Activated CD4-positive, alpha-beta T cell treated with anti-CD3 and anti-CD28 coated beads for 24 hours (primary cell): ENCODE data around the gene PIGR.
A peak's percentile ranks its signal among the peaks of the same experiment; 100 is the strongest.

Experiments
- DNase-seq, 2 donors: peaks; one replicate each; pipeline ENCODE4 v3.0.0-alpha.2; 2020; ENCODE audit warnings: low read depth in 2 of 2

PIGR gene

DNA sequence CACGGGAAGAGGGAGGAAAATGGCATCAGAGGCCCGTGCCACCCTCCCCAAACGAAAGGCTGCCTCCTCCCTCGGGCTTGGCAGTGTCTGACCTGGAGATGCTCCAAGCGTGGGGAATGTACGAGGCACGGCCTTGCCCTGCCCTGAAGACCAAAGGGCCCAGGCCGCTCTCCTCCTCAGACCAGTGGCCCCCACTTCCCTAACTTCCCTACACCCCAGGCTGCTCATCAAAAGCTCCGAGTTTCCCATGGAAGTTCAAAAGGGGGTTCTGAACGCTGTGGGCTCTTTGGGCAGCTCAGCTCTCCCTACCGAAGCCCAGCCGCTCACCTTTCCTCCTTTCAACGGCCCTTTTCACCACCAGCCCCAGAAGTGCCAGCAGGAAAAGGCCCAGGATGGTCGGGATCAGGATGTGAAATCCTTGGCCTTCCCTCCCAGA lies 36.4 kb downstream of the PIGR start:
- DNase-seq: no peak

DNA sequence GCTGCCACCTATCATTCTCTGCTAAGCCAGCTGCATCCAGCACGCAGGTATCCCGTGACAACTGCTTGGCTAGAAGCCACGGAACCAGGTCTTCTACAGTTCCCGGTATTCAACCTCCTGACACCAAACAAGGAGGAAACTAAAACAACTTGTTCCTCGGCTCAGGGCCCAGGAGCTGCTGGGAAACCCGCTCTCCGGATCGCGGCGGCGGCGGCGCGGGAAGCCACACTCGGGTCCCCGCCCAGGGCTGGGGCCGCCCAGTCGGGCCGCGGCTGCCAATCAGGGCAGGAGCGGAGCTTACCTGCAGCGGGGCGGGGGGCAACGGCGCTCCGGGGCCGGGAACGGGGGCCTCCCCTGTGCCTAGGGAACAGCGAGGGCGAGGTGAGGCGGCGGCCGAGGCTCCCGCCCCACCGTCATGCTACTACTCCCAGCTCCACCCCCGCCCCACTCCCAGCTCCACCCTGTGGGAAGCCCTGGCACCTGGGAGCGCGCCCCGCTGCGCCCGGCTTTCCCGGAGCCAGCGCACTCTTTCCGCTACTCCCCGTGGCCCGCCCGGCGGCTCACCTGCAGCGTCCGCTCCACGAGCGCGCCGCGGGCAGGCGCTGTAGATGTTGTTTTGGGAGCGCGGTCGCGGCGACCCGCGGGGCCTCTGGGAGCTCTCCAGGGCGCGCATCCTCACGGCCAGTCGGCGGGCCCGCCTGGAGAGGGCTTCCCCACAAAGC lies 36.9 kb downstream of the PIGR start:
- DNase-seq: no peak

DNA sequence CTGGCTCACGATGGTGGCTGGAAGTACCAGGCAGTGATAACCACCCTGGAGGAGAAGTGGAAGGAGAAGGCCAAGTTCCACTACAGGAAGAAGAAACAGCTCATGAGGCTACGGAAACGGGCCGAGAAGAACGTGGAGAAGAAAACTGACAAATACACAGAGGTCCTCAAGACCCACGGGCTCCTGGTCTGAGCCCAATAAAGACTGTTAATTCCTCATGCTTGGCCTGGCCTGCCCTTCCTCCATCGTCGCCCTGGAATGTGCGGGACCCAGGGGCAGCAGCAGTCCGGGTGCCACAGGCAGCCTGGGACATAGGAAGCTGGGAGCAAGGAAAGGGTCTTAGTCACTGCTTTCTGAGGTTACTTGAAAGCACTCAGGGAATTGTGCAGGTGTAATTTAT lies 38.2 kb downstream of the PIGR start:
- DNase-seq: no peak

DNA sequence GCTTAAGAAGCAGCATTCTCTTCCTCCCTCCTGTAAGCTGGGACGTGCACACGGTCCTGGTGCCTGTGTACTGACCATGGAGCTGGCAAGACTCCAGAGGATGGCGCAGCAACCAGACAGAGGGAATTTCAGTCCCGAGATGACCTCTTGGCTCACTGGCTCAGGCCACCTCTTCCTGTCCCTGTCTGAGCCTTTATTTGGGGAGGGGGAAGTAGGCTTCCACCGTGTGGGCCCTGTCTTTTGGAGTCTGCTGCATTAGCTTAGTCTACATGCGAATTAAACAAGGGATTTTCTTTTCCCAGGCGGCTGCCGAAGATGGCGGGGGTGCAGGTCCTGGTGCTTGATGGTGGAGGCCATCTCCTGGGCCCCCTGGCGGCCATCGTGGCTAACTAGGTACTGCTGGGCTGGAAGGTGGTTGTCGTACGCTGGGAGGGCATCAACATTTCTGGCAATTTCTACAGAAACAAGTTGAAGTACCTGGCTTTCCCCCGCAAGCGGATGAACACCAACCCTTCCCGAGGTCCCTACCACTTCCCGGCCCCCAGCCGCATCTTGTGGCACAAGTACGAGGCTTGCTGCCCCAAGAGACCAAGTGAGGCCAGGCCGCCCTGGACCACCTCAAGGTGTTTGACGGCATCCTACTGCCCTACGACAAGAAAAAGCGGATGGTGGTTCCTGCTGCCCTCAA lies 38.8 kb downstream of the PIGR start:
- no peak for DNase-seq

DNA sequence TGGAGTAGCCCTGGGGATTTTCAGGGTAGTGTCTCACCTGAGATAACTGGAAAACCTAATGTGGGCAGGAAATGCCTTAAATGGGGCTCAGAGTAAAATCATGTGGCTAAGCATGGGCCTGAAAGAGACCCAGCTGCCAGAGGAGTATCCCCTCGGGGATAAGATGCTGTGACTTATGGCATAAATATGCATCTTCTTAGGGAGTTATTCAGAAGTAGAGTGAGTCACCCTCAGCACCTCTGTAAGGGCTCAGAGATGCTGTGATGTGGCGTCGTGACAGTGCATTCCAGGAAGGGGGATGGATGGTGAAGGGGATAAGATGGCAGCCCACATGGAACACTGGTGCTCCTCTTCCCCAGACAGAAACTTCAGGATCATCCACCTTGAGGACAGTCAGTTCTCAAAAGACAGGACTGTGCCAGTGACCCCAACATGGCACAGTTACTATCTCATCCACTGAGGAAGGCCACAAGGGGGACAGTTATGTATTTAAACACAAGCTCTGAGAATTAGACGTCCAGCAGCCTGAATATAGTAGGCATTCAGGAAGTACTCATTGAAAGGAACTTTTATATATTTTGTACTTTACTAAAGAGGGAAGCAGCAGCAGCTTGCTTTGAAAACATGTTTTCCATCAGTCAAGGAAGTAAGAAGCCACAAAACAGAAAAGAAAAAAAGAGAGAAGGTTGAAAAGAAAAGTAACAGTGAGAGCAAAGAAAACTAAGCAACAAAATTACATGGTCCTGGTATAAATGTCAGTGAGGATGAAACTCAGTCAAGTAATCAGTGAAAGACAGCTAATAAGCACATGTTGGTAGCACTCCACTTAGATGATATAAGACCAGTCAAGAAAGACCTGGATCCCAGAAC lies 40.7 kb downstream of the PIGR start:
- DNase-seq: no peak

DNA sequence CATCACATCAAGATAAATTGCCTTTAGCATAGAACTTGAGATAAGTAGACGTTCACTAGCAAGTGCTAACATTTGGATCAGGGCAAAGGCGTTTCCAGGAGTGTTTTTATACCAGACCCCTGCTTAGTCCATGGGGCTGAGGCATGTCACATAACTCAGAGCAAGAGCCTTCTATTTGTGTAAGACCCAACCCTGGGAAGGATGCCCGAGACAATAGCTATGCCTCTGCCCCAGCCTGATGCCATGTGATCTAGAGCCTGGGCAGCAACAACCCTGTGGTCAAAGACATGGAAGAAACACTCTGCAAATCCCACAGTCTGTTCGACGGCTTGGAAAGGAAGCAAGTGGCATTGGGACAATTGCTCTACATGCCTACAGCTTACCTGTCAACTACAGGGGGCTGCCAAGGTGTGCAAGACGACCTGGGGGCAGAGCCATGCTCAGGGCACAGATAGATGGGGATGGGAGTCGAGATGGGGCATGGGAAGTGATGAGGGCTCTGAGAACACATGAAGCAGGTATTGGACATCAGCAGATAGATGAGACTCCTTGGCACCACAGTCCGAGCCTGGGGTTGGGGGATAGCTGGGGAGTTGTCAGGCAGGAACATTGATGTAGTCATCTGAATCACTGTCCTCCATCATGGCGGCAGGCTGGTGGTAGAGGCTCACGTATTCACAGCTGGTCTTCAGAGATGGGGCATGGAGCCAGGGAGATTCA lies 41.7 kb downstream of the PIGR start:
- no peak for DNase-seq

DNA sequence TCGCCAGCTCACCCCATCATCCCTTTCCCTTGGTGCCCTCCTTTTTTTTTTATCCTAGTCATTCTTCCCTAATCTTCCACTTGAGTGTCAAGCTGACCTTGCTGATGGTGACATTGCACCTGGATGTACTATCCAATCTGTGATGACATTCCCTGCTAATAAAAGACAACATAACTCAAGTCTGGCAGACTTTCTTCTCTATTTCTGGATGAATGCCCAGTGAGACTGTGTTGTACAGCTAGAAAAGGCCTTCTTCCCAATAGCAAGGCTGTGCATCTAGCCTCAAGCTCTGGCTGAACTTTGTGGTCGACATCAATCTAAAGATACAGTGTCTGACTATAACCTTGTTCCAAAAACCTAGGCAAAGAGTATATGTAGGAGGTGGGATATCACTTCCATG lies 42.6 kb downstream of the PIGR start:
- DNase-seq: no peak

DNA sequence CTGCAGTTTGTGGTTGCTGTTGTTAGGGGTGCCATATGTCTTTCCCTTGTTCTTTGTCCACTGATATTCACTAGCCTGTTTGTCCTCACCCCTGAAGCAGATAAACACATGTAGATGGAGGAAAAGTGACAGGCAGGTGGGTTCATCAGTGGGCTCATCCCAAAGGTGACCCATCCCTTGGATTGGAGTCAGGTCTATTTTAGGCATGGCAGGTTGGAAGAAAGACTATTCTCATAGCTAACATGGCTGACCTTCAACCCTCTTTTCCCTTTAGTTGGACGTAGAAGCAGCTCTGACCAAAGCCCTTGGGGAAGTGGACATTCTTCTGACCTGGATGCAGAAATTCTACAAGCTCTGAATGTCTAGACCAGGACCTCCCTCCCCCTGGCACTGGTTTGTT lies 43.6 kb downstream of the PIGR start:
- no peak for DNase-seq

DNA sequence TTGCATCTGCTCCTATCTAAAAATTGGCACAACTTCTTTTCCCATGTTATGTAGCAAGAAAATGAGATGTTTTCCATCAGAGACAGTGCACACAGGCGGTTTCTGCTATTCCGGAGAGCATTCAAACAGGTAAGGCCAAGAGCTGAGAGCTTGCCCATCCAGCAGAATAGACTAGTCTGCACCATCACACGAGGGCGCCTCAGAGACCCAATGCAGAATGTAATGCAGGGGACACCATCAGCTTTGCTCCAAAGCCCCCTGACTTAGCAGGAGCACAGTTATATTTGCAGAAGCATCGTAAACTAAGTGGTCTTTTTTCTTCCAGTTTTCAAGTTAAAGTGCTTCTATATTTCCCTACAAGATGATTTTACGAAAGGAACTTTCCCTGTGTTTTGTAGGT lies 44.3 kb downstream of the PIGR start:
- DNase-seq: no peak

DNA sequence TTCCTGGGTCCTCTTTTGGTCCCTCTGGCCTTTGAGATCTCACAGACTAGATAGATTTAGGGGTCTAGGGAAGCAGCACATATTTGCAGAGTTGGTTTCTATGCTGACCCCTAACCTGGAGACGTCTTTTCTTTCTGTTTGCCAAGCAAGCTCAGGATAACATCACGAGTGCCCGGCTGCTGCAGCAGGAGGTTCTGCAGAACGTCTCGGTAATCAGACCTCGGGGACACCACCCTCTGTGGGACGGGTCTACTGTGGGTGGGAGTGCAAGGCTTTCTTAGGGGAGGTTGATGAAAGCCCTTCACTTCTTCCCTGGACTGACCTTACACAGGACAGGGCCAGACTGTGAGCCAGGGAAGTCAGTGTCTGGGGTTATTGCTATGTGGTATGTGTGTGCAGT lies 46.1 kb downstream of the PIGR start:
- DNase-seq: no peak

DNA sequence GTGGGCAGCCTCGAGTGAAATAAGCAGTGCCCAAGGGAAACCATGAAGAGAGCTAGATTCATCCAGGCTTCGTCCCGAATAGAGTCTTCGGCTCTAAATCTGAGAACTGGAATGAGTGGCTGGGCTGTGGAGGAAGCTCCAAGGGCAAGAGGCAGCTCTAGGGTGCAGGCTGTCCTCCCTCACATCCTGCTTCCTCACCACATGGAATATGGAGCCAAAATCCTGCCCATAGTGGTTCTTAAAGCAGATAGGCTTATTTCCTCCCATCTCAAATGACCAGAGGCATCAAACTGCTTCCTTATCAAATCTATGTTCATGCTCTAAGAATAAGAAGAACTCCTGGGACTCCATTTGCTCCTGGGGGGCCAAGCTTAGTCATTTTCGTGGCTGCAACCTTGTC lies 46.5 kb downstream of the PIGR start:
- no peak for DNase-seq

DNA sequence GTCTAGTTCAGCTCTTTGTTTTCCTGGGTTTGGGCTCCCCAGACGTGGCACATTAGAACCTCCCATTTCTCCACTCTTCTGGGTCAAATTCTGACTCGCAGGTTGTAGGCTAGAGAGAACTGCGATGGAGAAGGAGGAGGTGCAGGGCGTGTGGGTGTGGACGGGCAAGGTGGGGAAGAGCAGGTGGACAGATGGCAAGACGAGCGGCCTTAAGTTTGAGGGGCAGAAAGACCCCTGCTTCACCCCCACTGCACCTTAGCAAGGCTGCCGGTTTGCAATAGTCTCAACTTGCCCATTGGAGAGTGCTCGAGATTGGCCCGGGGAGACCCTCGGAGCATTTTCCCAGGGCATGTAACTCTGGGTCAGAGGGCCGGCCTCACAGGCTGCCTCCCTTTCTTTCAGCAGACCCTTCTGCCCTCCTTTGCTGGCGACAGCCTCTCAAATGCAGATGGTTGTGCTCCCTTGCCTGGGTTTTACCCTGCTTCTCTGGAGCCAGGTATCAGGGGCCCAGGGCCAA lies 47.3 kb downstream of the PIGR start:
- no peak for DNase-seq

DNA sequence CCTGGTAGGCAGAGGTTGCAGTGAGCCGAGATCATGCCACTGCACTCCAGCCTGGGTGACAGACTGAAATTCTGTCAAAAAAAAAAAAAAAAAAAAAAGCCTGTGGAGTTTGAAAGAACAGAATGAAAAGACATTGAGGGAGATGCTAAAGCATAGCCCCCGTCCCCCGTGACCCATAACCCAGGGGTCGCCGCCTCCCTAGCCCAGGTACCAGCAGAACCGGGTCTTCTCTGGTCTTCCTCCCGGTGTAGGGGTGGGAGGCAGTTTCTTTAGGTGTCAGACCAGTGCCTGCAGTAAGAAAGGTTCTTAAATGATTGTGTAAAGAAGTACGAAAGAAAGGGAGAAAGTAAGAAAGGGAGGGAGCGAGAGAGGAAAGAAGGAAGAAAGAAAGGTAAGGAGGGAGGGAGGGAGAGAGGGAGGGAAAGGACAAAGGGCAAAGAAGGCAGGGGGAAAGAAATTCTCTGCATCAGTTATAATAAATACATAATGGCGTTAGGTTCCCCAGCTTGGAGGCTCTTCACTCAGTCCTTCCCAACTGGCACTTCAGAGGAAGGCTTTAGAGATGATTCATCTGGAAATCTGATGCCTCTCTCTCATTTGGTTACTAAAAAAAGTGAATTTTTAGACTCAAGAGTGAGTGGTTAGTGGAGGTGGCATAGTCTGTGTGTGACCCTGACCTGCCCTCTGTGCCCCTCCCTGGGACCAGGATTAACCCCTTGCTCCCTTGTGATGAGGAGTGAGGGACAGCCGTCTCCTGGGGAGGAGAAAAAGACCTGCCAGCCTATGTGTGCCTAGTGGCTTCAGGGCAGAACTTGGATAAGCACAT lies 48.0 kb downstream of the PIGR start:
- no peak for DNase-seq

DNA sequence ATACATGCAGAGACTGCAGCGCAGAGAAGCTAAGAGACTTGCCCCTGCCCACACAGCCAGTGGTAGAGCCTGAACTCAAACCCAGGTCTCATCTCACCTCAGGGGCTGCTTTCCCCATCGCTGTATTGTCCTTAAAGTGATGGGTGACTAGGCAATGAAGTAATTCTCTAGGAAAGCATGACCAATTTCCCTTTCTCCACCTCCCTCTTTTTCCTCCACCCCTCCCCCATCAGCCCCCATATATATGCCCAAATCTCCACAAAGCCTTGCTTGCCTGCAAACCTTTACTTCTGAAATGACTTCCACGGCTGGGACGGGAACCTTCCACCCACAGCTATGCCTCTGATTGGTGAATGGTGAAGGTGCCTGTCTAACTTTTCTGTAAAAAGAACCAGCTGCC lies 49.1 kb downstream of the PIGR start, which contains the start of gene IL24:
TSS of gene IL24 (plus strand) at position 269 of the 400 bp plus-strand sequence. CDS start 390 bp downstream, outside the sequence.
- peak; percentile 50 to 57 for DNase-seq

DNA sequence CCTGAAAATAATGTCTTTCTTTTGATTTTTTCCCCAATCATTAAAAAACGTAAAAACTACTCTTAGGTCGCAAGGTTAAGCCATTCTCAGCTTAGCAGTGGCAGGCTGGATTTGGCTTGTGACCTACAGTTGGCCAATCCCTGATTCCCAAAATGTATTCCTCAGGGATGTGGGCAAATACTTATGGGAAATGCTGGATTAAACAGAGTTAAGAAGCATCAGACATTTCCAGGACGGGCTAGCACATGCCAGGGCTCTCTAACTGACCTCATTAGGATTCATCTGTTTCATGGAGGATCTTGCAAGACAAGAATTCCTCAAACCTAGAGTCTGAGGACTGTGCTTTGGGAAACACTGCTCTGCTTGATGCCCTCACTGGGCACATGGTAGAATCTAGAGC lies 50.0 kb downstream of the PIGR start:
- no peak for DNase-seq

DNA sequence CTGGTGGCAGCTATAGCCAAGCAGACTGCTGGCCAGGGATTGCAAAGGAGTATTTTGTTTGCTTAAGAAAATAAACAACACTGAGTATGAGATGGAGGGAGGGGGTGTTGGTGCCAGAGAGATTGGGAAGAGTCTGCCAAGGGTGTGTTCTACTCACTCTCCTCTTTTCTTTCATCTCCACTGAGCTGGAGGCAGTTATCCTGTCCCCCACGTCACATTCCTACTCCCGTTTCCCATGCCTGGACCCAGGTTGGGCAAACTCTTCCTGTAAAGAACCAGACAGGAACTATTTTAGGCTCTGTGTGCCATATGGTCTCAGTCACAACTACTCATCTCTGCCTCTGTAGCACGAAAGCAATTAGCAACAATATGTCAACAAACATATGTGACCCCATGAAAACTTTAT lies 50.4 kb downstream of the PIGR start:
- DNase-seq: no peak

DNA sequence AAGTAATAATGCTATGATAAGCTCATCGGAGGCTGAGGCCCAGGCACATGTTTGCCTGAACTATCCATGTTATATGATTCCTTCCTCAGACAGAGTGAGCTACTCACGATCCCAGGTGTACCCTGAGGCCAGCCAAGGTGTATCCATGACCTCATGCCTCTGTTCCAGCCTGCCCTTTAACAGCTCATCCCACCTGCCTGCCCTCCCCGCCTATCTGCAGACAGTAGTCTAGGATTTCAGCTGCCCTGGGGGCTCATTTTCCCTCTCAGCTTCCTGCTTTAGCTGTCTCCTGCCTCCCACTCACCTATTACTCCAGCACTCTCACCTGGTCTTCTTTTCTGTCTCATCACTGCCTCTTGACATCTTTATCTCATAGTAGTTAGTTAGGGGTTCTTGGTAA lies 50.9 kb downstream of the PIGR start:
- no peak for DNase-seq

DNA sequence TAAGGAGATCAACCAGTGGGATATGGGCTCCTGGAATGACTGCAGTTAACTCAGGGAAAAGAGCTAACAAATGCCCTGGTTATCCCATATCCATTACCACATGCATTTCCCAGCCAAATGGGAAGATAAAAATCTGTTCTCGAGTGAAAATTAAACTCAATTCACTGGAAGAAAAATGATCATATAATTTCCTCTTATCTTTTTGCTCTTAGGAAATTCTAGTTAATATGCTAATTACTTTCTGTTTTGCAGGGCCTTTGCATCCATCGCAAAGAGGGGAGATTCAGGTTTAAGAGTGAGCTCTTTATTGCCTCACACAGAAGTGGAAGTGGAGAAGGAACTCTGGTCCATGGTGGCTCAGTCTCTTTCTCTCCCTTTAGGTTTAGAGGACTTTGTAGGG lies 52.9 kb downstream of the PIGR start:
- no peak for DNase-seq

DNA sequence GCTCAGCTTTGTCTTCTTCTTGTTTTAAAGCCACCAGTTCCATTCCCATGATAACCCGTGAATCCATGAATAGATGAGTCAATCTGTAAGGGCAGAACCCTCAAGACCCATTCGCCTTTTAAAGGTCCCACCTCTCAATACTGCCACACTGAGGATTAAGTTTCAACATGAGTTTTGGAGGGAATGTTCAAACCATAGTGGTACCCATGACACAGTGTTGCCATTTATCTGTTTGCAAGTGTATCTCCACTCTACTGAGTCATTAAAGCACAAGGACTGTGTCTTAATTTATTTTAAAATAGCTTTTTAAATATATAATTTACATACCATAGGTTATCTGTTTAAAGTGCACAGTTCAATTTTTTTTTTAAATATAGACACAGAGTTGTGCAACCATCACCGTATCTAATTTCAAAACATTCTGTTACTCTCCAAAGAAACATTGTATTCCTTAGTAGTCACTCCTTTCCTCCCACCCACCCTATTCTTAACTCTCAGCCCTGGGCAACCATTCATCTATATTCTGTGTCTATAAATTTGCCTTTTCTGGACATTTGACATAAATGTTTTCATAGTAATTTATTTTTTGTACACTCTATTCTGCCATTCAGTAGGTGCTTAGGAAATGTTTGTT lies 53.8 kb downstream of the PIGR start:
- no peak for DNase-seq

DNA sequence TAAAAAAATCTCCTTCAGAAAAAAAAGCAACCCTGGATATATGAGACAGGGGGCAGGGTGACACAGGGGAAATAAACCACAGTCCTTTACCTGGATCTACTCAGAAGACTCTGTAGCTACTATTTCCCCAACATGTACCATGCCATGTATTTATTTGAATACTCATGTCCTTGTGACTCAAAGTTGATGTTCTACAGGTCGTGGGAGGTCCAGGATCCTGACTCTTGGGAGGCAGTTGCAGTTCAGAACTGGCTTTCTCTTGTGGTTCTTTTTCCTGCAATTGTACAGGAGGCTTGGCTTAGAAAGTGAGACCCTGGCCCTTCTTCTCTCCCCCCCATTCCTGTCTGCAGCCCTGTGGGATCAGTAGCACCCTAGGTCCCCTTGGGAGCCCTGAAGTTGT lies 54.9 kb downstream of the PIGR start:
- DNase-seq: no peak
